PC-9 (cell line): ENCODE results near the gene NCOA5. TPM values are rescaled to one million over a fixed set of nuclear protein-coding genes. Genes with fewer than 3 reads are reported as not detected.

Experiments
- BruUV-seq: library from RNA; stranded (reverse); fragments of 400-500 nt; replicated peaks from 2 replicates; lab custom pipeline; 2021; lab: Mats Ljungman, UMichigan
- CTCF ChIA-PET: fragments of 300-600 bp; sonication (Branson Sonifier 250); formaldehyde crosslinking; loops from one replicate; lab custom pipeline; 2022; ENCODE audit warnings: antibody characterized with exemption; lab: Charles Lee
- POLR2A ChIA-PET: fragments of 300-600 bp; sonication (Branson Sonifier 250); formaldehyde crosslinking; loops from one replicate; lab custom pipeline; 2022; ENCODE audit warnings: antibody characterized with exemption; ENCODE audit not compliant: unreplicated experiment; lab: Charles Lee
- DNase-seq, 2 experiments: peaks; one replicate each; pipeline versions ENCODE4 v3.0.0 to v3.0.0-alpha.2; 2015 to 2022; ENCODE audit warnings: mixed read lengths in 1 of 2
- H2AFZ ChIP-seq: fragments of 200-600 bp; sonication (generic); 2 replicates; pipeline ENCODE4 v1.8.1; 2017; ENCODE audit warnings: antibody characterized with exemption
- H3F3A ChIP-seq: fragments of 200-600 bp; sonication (generic); 2 replicates; pipeline ENCODE4 v1.8.1; 2017; ENCODE audit warnings: antibody characterized with exemption, mild to moderate bottlenecking, low read depth; ENCODE audit not compliant: insufficient read depth
- H3K27ac ChIP-seq: fragments of 200-600 bp; sonication (generic); 2 replicates; pipeline ENCODE4 v1.6.1; 2016; ENCODE audit warnings: mixed run types
- H3K27me3 ChIP-seq: fragments of 200-600 bp; sonication (generic); 2 replicates; pipeline ENCODE4 v1.6.1; 2016; ENCODE audit warnings: low read depth, mixed run types; ENCODE audit not compliant: insufficient read depth
- H3K36me3 ChIP-seq: fragments of 200-600 bp; sonication (generic); 2 replicates; pipeline ENCODE4 v1.6.1; 2016; ENCODE audit warnings: low read depth, mixed run types
- H3K4me1 ChIP-seq: fragments of 200-600 bp; sonication (generic); replicated peaks from 2 replicates; pipeline ENCODE4 v1.6.1; 2016; ENCODE audit warnings: mixed run types; ENCODE audit not compliant: insufficient read depth
- H3K4me2 ChIP-seq: fragments of 200-600 bp; sonication (generic); 2 replicates; pipeline ENCODE4 v1.6.1; 2017; ENCODE audit warnings: mixed run types
- H3K4me3 ChIP-seq: fragments of 200-600 bp; sonication (generic); 2 replicates; pipeline ENCODE4 v1.6.1; 2016; ENCODE audit warnings: mixed run types
- H3K79me2 ChIP-seq: fragments of 200-600 bp; sonication (generic); 2 replicates; pipeline ENCODE4 v1.6.1; 2017; ENCODE audit warnings: low read depth, mixed run types
- H3K9me2 ChIP-seq: fragments of 200-600 bp; sonication (generic); 2 replicates; pipeline ENCODE4 v1.8.1; 2017; ENCODE audit warnings: mild to moderate bottlenecking; ENCODE audit not compliant: insufficient read depth
- H3K9me3 ChIP-seq: fragments of 200-600 bp; sonication (generic); 2 replicates; pipeline ENCODE4 v1.8.1; 2016; ENCODE audit warnings: low read depth; ENCODE audit not compliant: insufficient read depth
- H4K20me1 ChIP-seq: fragments of 200-600 bp; sonication (generic); 2 replicates; pipeline ENCODE4 v1.8.1; 2017; ENCODE audit not compliant: insufficient read depth
- EZH2 ChIP-seq: fragments of 200-600 bp; sonication (generic); IDR thresholded peaks from 2 replicates; pipeline ENCODE4 v1.8.0; 2017; ENCODE audit warnings: antibody characterized with exemption, low read depth
- intact Hi-C: fragments of 100-400 bp; cut with micrococcal nuclease; formaldehyde crosslinking; loops from one replicate; pipeline ENCODE4 v1.10.0; 2022; ENCODE audit not compliant: unreplicated experiment
- total RNA-seq: library from RNA; stranded (reverse); gene quantifications from 2 replicates; pipeline ENCODE4 v1.2.3, GENCODE V29; 2021
- TF ChIP-seq, protein P1 (sequence below): fragments of 200-600 bp; sonication (generic); conservative IDR thresholded peaks from 2 replicates; pipeline ENCODE4 v1.6.1; 2017; ENCODE audit warnings: mixed run types, antibody characterized with exemption, mild to moderate bottlenecking, moderate library complexity

NCOA5 gene
- total RNA-seq, 1 experiment from 2014 or later = 28.1 TPM

DNA sequence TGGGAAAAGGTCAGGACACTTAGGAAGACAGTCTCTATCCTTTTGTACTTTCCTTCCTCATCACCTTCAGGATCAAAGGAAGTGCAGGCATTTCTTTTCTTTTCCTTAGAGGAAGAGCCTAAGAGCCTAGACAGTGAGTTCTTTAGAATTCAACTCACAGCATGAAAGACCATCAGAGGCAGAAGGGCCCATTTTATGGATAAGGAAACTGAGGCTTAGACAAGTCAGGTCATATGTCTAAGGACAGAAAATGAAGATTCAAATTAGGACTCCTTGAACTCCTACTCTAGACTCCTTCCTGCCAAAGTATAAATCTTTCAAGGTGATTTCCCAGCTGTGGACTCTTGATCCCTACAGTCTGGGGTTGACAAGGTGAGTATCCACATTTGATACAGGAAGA lies 39.9 kb downstream of the NCOA5 start:
- ChIA-PET POLR2A (no interaction called here), CTCF (no interaction called here)
- Histone ChIP-seq H3K79me2 (no peaks in the 10 kb centered on the region), H3K4me2 (no peak overlapping the region), H2AFZ (no peak overlapping the region), H3K4me3 (no peak overlapping the region), H3K9me2 (no peaks in the 10 kb centered on the region), H4K20me1 (no peaks in the 10 kb centered on the region), H3K27me3 (peaks cover 62% of the 10 kb centered on the region), H3K27ac (no peak overlapping the region), H3F3A (no peaks in the 10 kb centered on the region), H3K4me1 (no peaks in the 10 kb centered on the region), H3K9me3 (no peaks in the 10 kb centered on the region), H3K36me3 (no peaks in the 10 kb centered on the region)
- intact Hi-C loops = no loop called here
- no TSS peak for BruUV-seq
- TF ChIP-seq EZH2 = no peak
- TF ChIP-seq, protein P1, sequence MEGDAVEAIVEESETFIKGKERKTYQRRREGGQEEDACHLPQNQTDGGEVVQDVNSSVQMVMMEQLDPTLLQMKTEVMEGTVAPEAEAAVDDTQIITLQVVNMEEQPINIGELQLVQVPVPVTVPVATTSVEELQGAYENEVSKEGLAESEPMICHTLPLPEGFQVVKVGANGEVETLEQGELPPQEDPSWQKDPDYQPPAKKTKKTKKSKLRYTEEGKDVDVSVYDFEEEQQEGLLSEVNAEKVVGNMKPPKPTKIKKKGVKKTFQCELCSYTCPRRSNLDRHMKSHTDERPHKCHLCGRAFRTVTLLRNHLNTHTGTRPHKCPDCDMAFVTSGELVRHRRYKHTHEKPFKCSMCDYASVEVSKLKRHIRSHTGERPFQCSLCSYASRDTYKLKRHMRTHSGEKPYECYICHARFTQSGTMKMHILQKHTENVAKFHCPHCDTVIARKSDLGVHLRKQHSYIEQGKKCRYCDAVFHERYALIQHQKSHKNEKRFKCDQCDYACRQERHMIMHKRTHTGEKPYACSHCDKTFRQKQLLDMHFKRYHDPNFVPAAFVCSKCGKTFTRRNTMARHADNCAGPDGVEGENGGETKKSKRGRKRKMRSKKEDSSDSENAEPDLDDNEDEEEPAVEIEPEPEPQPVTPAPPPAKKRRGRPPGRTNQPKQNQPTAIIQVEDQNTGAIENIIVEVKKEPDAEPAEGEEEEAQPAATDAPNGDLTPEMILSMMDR = no peak
- no peak for DNase-seq

DNA sequence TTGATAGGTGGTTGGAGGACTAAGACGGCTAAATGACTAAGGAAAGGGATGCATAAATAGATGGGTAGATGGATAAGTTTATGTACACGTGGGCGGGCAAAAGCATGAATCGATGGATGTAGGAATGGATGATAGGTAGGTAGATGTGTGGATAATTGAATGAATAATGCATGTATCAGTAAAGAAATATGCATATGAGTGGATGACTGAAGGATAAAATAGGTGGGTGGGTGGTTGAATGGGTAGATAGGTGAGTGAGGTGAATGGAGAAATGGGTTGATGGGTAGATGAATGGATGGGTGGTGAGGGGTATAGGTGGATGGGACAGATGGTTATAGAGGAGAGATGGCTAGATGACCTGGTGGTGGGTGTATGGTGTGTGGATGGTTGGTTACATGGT lies 40.6 kb downstream of the NCOA5 start:
- POLR2A ChIA-PET = no interaction called here
- H3K79me2 ChIP-seq = no peaks in the 10 kb centered on the region
- no peak overlapping the region for H2AFZ ChIP-seq
- no peak for DNase-seq
- no peak overlapping the region for H3K4me2 ChIP-seq
- peaks cover 68% of the 10 kb centered on the region for H3K27me3 ChIP-seq
- no peaks in the 10 kb centered on the region for H3K9me2 ChIP-seq
- no peak for TF ChIP-seq EZH2
- TF ChIP-seq, protein P1 = no peak
- no TSS peak for BruUV-seq
- no peak overlapping the region for H3K4me3 ChIP-seq
- H3K9me3 ChIP-seq = no peaks in the 10 kb centered on the region
- intact Hi-C loops = no loop called here
- H4K20me1 ChIP-seq = no peaks in the 10 kb centered on the region
- H3K27ac ChIP-seq = no peak overlapping the region
- no peaks in the 10 kb centered on the region for H3K36me3 ChIP-seq
- H3F3A ChIP-seq = no peaks in the 10 kb centered on the region
- H3K4me1 ChIP-seq = no peaks in the 10 kb centered on the region
- CTCF ChIA-PET = no interaction called here

DNA sequence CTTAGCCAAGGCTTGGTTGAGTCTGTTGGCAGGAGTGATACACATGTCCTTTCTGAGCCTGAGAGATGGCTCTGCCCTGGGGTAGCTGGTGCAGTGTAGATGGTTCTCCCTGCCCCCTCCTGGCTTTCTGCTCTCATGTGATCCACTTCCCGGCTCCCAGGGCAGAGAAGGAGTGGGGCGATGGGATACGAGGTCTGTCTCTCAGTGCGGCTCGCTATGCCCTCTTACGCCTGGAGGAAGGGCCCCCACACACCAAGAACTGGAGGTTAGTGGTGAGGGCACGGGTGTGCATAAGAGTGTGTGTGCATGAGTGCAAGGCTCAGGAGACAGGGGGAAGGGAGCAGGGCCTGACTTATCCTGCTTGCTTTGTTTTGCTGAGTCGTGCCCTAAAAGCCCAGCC lies 41.9 kb downstream of the NCOA5 start:
- no peak for DNase-seq
- Histone ChIP-seq H3K4me1 (no peaks in the 10 kb centered on the region), H3F3A (no peaks in the 10 kb centered on the region), H3K4me2 (no peak overlapping the region), H3K27me3 (peaks cover 82% of the 10 kb centered on the region), H2AFZ (no peak overlapping the region), H3K79me2 (no peaks in the 10 kb centered on the region), H3K9me3 (no peaks in the 10 kb centered on the region), H3K36me3 (no peaks in the 10 kb centered on the region), H3K4me3 (no peak overlapping the region), H3K9me2 (no peaks in the 10 kb centered on the region), H4K20me1 (peaks cover 8% of the 10 kb centered on the region; the same call in 1 of the 2 replicates), H3K27ac (no peak overlapping the region)
- TF ChIP-seq EZH2 = no peak
- TF ChIP-seq, protein P1 = no peak
- intact Hi-C loops = no loop called here
- POLR2A ChIA-PET = interaction anchor here (0.5 to 0.7 kb wide), 3 partner anchors 13 to 1988 kb away, joined by 3 to 5 read pairs (median 4); no protein-coding TSS in a partner anchor
- CTCF ChIA-PET = no interaction called here
- BruUV-seq = no TSS peak
